Stimulated activated CD8-positive, alpha-beta memory T cell treated with anti-CD3 and anti-CD28 coated beads, Interleukin-4, amount 100 ng/mL, for 24 hours (primary cell): ENCODE data around the gene EHMT1.

ENCODE experiments used
- DNase-seq: peaks from one replicate; pipeline ENCODE4 v3.0.0-alpha.2; 2020; ENCODE audit warnings: low read depth

Gene EHMT1

GRCh38 chr9:137618105-137619067 is at the start of gene EHMT1:
Gene EHMT1 (plus strand): TSS chr9:137619005. CDS start chr9:137619029, 24 bp downstream.
- peak; percentile 84 for DNase-seq

- no peak for DNase-seq
These were observed 49.1 kb upstream of the EHMT1 start for GRCh38 chr9:137569609-137570203.

GRCh38 chr9:137570566-137570965 is 48.2 kb upstream of the EHMT1 start:
- no peak for DNase-seq

GRCh38 chr9:137574192-137574591 is 44.6 kb upstream of the EHMT1 start:
- no peak for DNase-seq

GRCh38 chr9:137575364-137575715 is 43.5 kb upstream of the EHMT1 start:
- no peak for DNase-seq

GRCh38 chr9:137575716-137576411 is 42.9 kb upstream of the EHMT1 start:
- no peak for DNase-seq

GRCh38 chr9:137578518-137579258 is 40.1 kb upstream of the EHMT1 start, which contains the start of gene DPH7:
Gene DPH7 (minus strand): TSS chr9:137578925. CDS start chr9:137578777, 148 bp downstream.
- DNase-seq: peak; percentile 96

GRCh38 chr9:137579259-137579604 is 39.6 kb upstream of the EHMT1 start:
- DNase-seq: no peak

GRCh38 chr9:137580209-137580953 is 38.4 kb upstream of the EHMT1 start:
- DNase-seq: no peak

- no peak for DNase-seq
These were observed 37.9 kb upstream of the EHMT1 start for GRCh38 chr9:137580954-137581322.

GRCh38 chr9:137581361-137582285 is 37.2 kb upstream of the EHMT1 start:
- no peak for DNase-seq

- DNase-seq: no peak
These were observed 36.4 kb upstream of the EHMT1 start for GRCh38 chr9:137582286-137582860.

GRCh38 chr9:137583347-137583746 is 35.5 kb upstream of the EHMT1 start:
- DNase-seq: no peak

- DNase-seq: no peak
These were observed 34.8 kb upstream of the EHMT1 start for GRCh38 chr9:137583957-137584356.

GRCh38 chr9:137586854-137587253 is 32.0 kb upstream of the EHMT1 start:
- no peak for DNase-seq

GRCh38 chr9:137588311-137588710 is 30.5 kb upstream of the EHMT1 start:
- no peak for DNase-seq

GRCh38 chr9:137588891-137589290 is 29.9 kb upstream of the EHMT1 start:
- DNase-seq: no peak

GRCh38 chr9:137589441-137590122 is 29.2 kb upstream of the EHMT1 start:
- DNase-seq: no peak

- DNase-seq: no peak
These were observed 28.7 kb upstream of the EHMT1 start for GRCh38 chr9:137590123-137590468.
